ENCODE data around the gene CDH6.

GRCh38 chr5:31215236-31215635 is 21.8 kb downstream of the CDH6 start:
- no peak for TF ChIP-seq SMC3 (IDR thresholded peaks at IDR 0.05; ENCODE audit: low read depth, low read length)
- TF ChIP-seq, protein P1, sequence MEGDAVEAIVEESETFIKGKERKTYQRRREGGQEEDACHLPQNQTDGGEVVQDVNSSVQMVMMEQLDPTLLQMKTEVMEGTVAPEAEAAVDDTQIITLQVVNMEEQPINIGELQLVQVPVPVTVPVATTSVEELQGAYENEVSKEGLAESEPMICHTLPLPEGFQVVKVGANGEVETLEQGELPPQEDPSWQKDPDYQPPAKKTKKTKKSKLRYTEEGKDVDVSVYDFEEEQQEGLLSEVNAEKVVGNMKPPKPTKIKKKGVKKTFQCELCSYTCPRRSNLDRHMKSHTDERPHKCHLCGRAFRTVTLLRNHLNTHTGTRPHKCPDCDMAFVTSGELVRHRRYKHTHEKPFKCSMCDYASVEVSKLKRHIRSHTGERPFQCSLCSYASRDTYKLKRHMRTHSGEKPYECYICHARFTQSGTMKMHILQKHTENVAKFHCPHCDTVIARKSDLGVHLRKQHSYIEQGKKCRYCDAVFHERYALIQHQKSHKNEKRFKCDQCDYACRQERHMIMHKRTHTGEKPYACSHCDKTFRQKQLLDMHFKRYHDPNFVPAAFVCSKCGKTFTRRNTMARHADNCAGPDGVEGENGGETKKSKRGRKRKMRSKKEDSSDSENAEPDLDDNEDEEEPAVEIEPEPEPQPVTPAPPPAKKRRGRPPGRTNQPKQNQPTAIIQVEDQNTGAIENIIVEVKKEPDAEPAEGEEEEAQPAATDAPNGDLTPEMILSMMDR (IDR thresholded peaks at IDR 0.05): no peak
- no peak for TF ChIP-seq POLR2AphosphoS5 (IDR thresholded peaks at IDR 0.05; ENCODE audit: low read depth, low read length)
- TF ChIP-seq FOXM1 (IDR thresholded peaks at IDR 0.05; ENCODE audit: low read depth): no peak
- TF ChIP-seq USF2 (IDR thresholded peaks at IDR 0.05; ENCODE audit: borderline replicate concordance, low read depth, low read length): no peak
- no peak for TF ChIP-seq TAF1 (IDR thresholded peaks at IDR 0.05; ENCODE audit: borderline replicate concordance, low read depth, low read length)
- no peak for TF ChIP-seq MEF2A (IDR thresholded peaks at IDR 0.05; ENCODE audit: borderline replicate concordance, low read depth)
- no peak for TF ChIP-seq EP300 (IDR thresholded peaks at IDR 0.05; ENCODE audit: borderline replicate concordance in 1 of 2, low read depth in 1 of 2, low read length in 1 of 2)
- TF ChIP-seq GABPA (IDR thresholded peaks at IDR 0.05; ENCODE audit: low read depth): no peak
- no peak for TF ChIP-seq EZH2phosphoT487 (IDR thresholded peaks at IDR 0.05; ENCODE audit: borderline replicate concordance, low read depth)
